SU-DHL-6 (cell line): ENCODE data around the gene FXYD5.

ENCODE experiments used
- H2AFZ ChIP-seq: fragments of 200-600 bp; sonication (generic); 2 replicates; pipeline ENCODE4 v1.6.1; 2014; ENCODE audit warnings: low read depth, mild to moderate bottlenecking, moderate library complexity, mixed read lengths, antibody characterized with exemption, low read length; ENCODE audit not compliant: severe bottlenecking
- H3F3A ChIP-seq: fragments of 200-600 bp; shearing (Covaris generic); 2 replicates; pipeline ENCODE4 v1.6.0; 2016; ENCODE audit warnings: antibody characterized with exemption, mild to moderate bottlenecking; ENCODE audit not compliant: insufficient read depth
- H3K27ac ChIP-seq: fragments of 200-600 bp; sonication (generic); 2 replicates; pipeline ENCODE4 v1.5.1; 2016; ENCODE audit warnings: low read depth, mild to moderate bottlenecking, low read length, moderate library complexity, mixed read lengths
- H3K27me3 ChIP-seq: fragments of 200-600 bp; sonication (generic), shearing (Covaris generic); 2 replicates; pipeline ENCODE4 v1.6.0; 2014; ENCODE audit warnings: mild to moderate bottlenecking, low read length
- H3K36me3 ChIP-seq: fragments of 200-600 bp; sonication (generic); 2 replicates; pipeline ENCODE4 v1.6.1; 2014; ENCODE audit warnings: mild to moderate bottlenecking, low read length, mixed read lengths
- H3K4me2 ChIP-seq: fragments of 300-600, 200-600 bp; shearing (Covaris generic), sonication (generic); 2 replicates; pipeline ENCODE4 v1.6.0; 2014; ENCODE audit warnings: low read length, low read depth, mild to moderate bottlenecking; ENCODE audit not compliant: poor library complexity, severe bottlenecking
- H3K4me3 ChIP-seq: fragments of 200-600 bp; sonication (generic); 2 replicates; pipeline ENCODE4 v1.5.1; 2014; ENCODE audit warnings: antibody characterized with exemption, low read length, mild to moderate bottlenecking, mixed read lengths; ENCODE audit not compliant: insufficient read depth, poor library complexity, severe bottlenecking
- H3K79me2 ChIP-seq: fragments of 200-600 bp; sonication (generic); 2 replicates; pipeline ENCODE4 v1.6.1; 2014; ENCODE audit warnings: mild to moderate bottlenecking, low read length, moderate library complexity; ENCODE audit not compliant: insufficient read depth
- H3K9ac ChIP-seq: fragments of 200-600 bp; sonication (generic); 2 replicates; pipeline ENCODE4 v1.7.0; 2014; ENCODE audit warnings: mild to moderate bottlenecking, low read length
- H3K9me2 ChIP-seq: fragments of 200-600 bp; sonication (generic); replicated peaks from 2 replicates; pipeline ENCODE4 v1.6.1; 2014; ENCODE audit warnings: low read length; ENCODE audit not compliant: insufficient read depth
- H3K9me3 ChIP-seq: fragments of 200-600 bp; sonication (generic); 2 replicates; pipeline ENCODE4 v1.6.1; 2014; ENCODE audit warnings: low read length, mixed read lengths; ENCODE audit not compliant: insufficient read depth
- H4K20me1 ChIP-seq: fragments of 200-600 bp; sonication (generic); 2 replicates; pipeline ENCODE4 v1.6.1; 2014; ENCODE audit warnings: low read depth, mild to moderate bottlenecking, antibody characterized with exemption, low read length, moderate library complexity, mixed read lengths
- EZH2phosphoT487 ChIP-seq: fragments of 200-600 bp; sonication (generic), shearing (Covaris generic); conservative IDR thresholded peaks from 2 replicates; pipeline ENCODE4 v1.6.1; 2018; ENCODE audit warnings: mild to moderate bottlenecking, antibody characterized with exemption, low read length, moderate library complexity, mixed read lengths
- TF ChIP-seq, protein P1 (sequence below): fragments of 200-600 bp; sonication (generic); IDR thresholded peaks from one replicate; pipeline ENCODE4 v1.5.1; 2017; ENCODE audit warnings: antibody characterized with exemption, mild to moderate bottlenecking, low read length, moderate library complexity; ENCODE audit not compliant: insufficient read depth, poor library complexity, severe bottlenecking

Gene FXYD5

DNA sequence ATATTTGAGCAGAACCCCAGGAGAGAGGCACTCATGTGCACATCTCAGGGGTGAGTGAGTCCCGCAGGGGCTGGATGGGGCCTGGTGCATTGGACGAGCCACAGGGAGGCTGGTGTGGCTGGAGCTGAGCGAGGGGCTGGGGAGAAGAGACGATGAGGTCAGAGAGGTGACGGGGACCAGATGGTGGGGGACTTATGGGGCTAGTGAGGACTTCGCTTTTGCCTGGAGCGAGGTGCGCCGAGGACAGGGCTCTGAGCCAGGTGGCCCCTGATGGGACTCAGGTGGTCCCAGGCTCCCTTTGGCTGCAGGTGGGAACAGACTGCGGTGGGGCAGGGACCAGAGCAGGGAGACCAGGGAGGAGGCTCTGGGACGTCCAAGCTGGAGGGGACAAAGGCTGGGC lies 45.8 kb upstream of the FXYD5 start:
- no peak overlapping the region for H3K27ac ChIP-seq
- no peak for TF ChIP-seq EZH2phosphoT487
- TF ChIP-seq, protein P1, sequence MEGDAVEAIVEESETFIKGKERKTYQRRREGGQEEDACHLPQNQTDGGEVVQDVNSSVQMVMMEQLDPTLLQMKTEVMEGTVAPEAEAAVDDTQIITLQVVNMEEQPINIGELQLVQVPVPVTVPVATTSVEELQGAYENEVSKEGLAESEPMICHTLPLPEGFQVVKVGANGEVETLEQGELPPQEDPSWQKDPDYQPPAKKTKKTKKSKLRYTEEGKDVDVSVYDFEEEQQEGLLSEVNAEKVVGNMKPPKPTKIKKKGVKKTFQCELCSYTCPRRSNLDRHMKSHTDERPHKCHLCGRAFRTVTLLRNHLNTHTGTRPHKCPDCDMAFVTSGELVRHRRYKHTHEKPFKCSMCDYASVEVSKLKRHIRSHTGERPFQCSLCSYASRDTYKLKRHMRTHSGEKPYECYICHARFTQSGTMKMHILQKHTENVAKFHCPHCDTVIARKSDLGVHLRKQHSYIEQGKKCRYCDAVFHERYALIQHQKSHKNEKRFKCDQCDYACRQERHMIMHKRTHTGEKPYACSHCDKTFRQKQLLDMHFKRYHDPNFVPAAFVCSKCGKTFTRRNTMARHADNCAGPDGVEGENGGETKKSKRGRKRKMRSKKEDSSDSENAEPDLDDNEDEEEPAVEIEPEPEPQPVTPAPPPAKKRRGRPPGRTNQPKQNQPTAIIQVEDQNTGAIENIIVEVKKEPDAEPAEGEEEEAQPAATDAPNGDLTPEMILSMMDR: no peak
- H3F3A ChIP-seq: no peaks in the 10 kb centered on the region
- no peaks in the 10 kb centered on the region for H3K9me3 ChIP-seq
- no peaks in the 10 kb centered on the region for H3K27me3 ChIP-seq
- H3K36me3 ChIP-seq: no peaks in the 10 kb centered on the region
- no peaks in the 10 kb centered on the region for H3K79me2 ChIP-seq
- no peak overlapping the region for H3K4me3 ChIP-seq
- H4K20me1 ChIP-seq: no peaks in the 10 kb centered on the region
- no peak overlapping the region for H3K4me2 ChIP-seq
- no peak overlapping the region for H2AFZ ChIP-seq
- no peak overlapping the region for H3K9ac ChIP-seq
- H3K9me2 ChIP-seq: no peaks in the 10 kb centered on the region

- no peaks in the 10 kb centered on the region for H3K27me3 ChIP-seq
- no peak overlapping the region for H2AFZ ChIP-seq
- no peak overlapping the region for H3K4me3 ChIP-seq
- TF ChIP-seq, protein P1: no peak
- no peak for TF ChIP-seq EZH2phosphoT487
- no peak overlapping the region for H3K9ac ChIP-seq
- H3K27ac ChIP-seq: no peak overlapping the region
- no peaks in the 10 kb centered on the region for H3F3A ChIP-seq
- H3K9me2 ChIP-seq: no peaks in the 10 kb centered on the region
- H3K36me3 ChIP-seq: no peaks in the 10 kb centered on the region
- no peaks in the 10 kb centered on the region for H4K20me1 ChIP-seq
- H3K4me2 ChIP-seq: no peak overlapping the region
- H3K79me2 ChIP-seq: no peaks in the 10 kb centered on the region
- H3K9me3 ChIP-seq: no peaks in the 10 kb centered on the region
Observed at GRCh38 chr19:35109395-35110112, 45.0 kb upstream of the FXYD5 start.

DNA sequence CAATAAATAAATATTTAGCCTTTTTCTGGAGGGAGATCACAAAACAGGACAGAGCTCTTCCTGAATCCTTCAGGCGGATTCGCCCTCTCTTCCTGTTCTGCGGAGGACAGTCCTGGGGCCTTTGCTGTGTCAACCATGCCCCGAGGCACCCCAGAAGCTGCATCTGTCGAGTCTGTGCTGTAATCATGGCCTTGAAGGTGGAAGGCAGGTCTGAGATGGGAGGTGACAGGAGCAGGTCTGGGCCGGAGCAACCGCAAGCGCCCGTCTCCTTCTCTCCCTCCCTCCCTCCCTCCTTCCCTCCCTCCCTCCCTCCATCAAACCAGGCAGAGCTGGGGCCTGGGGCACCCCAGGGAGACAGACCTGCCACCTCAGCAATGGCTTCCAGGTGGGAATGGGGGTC lies 43.6 kb upstream of the FXYD5 start:
- no peaks in the 10 kb centered on the region for H4K20me1 ChIP-seq
- H3K4me2 ChIP-seq: no peak overlapping the region
- TF ChIP-seq, protein P1: no peak
- no peak for TF ChIP-seq EZH2phosphoT487
- no peak overlapping the region for H3K9ac ChIP-seq
- H3K27ac ChIP-seq: no peak overlapping the region
- H3K4me3 ChIP-seq: no peak overlapping the region
- no peaks in the 10 kb centered on the region for H3K79me2 ChIP-seq
- no peaks in the 10 kb centered on the region for H3F3A ChIP-seq
- no peaks in the 10 kb centered on the region for H3K27me3 ChIP-seq
- H2AFZ ChIP-seq: no peak overlapping the region
- H3K9me3 ChIP-seq: no peaks in the 10 kb centered on the region
- no peaks in the 10 kb centered on the region for H3K9me2 ChIP-seq
- H3K36me3 ChIP-seq: no peaks in the 10 kb centered on the region
